SK-N-MC (cell line): ENCODE results near the gene CELSR1.

Experiments
- EZH2 ChIP-seq: fragments of 200-600 bp; sonication (generic); IDR thresholded peaks from one replicate; pipeline ENCODE4 v1.6.1; 2017; ENCODE audit warnings: antibody characterized with exemption
- FOXP2 ChIP-seq: optimal IDR thresholded peaks from 2 replicates; pipeline ENCODE3; 2011; ENCODE audit warnings: mild to moderate bottlenecking, moderate library complexity; ENCODE audit not compliant: insufficient read depth; ENCODE audit errors: extremely low read length, control extremely low read depth
- POLR2AphosphoS5 ChIP-seq: IDR thresholded peaks from 2 replicates; pipeline ENCODE4 v1.6.1; 2012; ENCODE audit warnings: mild to moderate bottlenecking, low read depth, low read length, borderline replicate concordance

DNA sequence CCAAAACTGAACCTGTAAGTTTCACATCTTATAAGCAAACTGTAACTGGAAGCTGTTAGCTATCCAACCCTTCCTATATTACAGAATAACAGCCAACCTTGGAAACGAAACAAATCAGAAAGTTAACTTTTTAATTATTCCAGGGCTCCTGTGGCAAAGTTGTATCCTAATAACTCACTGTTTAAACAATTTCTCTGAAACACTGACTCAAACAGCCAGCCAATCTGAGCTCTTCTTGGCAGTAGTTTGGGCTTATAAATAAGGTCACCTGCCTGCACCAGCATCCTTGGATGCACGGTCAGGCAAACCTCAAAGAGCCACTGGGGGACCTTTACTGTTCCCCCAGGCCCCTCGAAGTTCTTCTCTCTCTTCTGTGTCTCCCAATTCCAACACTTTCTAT is 5.0 kb downstream of the CELSR1 start:
- TF ChIP-seq EZH2 (no peak), POLR2AphosphoS5 (no peak), FOXP2 (no peak)
